Measurements from ENCODE around the gene HSP90AA1. TPM values are rescaled to one million over a fixed set of nuclear protein-coding genes. Genes with fewer than 3 reads are reported as not detected.
"Not testable (repeated sequence)": the region's sequence is repeated elsewhere in the genome, so short reads cannot be mapped to it uniquely, and the experiment has no call there.

HSP90AA1 gene
- 397 TPM for polyA plus RNA-seq (2013, experiment 1 of 2; ENCODE audit: insufficient read length)
- 438 TPM for polyA plus RNA-seq (2013, experiment 2 of 2; ENCODE audit: insufficient read length)

GRCh38 chr14:102086972-102087761 is at the start of gene HSP90AA1:
Gene HSP90AA1 (minus strand): TSS chr14:102087044. CDS start chr14:102086378, 666 bp downstream.
- DNase-seq: peak; percentile 95

GRCh38 chr14:102135456-102135855 is 48.6 kb upstream of the HSP90AA1 start:
- DNase-seq: not testable (repeated sequence)

GRCh38 chr14:102134719-102135118 is 47.9 kb upstream of the HSP90AA1 start:
- DNase-seq: not testable (repeated sequence)

- not testable (repeated sequence) for DNase-seq
These were observed 47.2 kb upstream of the HSP90AA1 start for GRCh38 chr14:102134021-102134420.

GRCh38 chr14:102131741-102132140 is 44.9 kb upstream of the HSP90AA1 start:
- DNase-seq: no peak

- no peak for DNase-seq
These were observed 40.1 kb upstream of the HSP90AA1 start for GRCh38 chr14:102126807-102127455.

GRCh38 chr14:102125546-102125945 is 38.7 kb upstream of the HSP90AA1 start:
- no peak for DNase-seq

GRCh38 chr14:102124419-102124818 is 37.6 kb upstream of the HSP90AA1 start:
- no peak for DNase-seq

GRCh38 chr14:102121567-102121966 is 34.7 kb upstream of the HSP90AA1 start:
- no peak for DNase-seq

GRCh38 chr14:102120888-102121287 is 34.0 kb upstream of the HSP90AA1 start:
- no peak for DNase-seq

GRCh38 chr14:102117852-102118251 is 31.0 kb upstream of the HSP90AA1 start:
- no peak for DNase-seq

- DNase-seq: no peak
These were observed 29.7 kb upstream of the HSP90AA1 start for GRCh38 chr14:102116361-102117180.

- no peak for DNase-seq
These were observed 24.3 kb upstream of the HSP90AA1 start for GRCh38 chr14:102111101-102111500.

GRCh38 chr14:102109332-102109731 is 22.5 kb upstream of the HSP90AA1 start:
- DNase-seq: not testable (repeated sequence)

GRCh38 chr14:102105369-102105768 is 18.5 kb upstream of the HSP90AA1 start:
- DNase-seq: no peak

- no peak for DNase-seq
These were observed 16.3 kb upstream of the HSP90AA1 start for GRCh38 chr14:102103062-102103695.

GRCh38 chr14:102097441-102098135 is 10.7 kb upstream of the HSP90AA1 start:
- DNase-seq: no peak

- peak; percentile 79 for DNase-seq
These were observed 9.8 kb upstream of the HSP90AA1 start for GRCh38 chr14:102096569-102097188.

- DNase-seq: no peak
These were observed 9.2 kb upstream of the HSP90AA1 start for GRCh38 chr14:102095871-102096568.

GRCh38 chr14:102095231-102095870 is 8.5 kb upstream of the HSP90AA1 start:
- no peak for DNase-seq
